Measurements from ENCODE around the gene GARRE1. TPM values are rescaled to one million over a fixed set of nuclear protein-coding genes. Genes with fewer than 3 reads are reported as not detected.

The GARRE1 gene
- total and polyA plus RNA-seq, 2 of the 8 experiments (the other 6 are each of a cell fraction or from before 2014, with no cell fraction given) = 16.4 to 23.1 TPM

DNA sequence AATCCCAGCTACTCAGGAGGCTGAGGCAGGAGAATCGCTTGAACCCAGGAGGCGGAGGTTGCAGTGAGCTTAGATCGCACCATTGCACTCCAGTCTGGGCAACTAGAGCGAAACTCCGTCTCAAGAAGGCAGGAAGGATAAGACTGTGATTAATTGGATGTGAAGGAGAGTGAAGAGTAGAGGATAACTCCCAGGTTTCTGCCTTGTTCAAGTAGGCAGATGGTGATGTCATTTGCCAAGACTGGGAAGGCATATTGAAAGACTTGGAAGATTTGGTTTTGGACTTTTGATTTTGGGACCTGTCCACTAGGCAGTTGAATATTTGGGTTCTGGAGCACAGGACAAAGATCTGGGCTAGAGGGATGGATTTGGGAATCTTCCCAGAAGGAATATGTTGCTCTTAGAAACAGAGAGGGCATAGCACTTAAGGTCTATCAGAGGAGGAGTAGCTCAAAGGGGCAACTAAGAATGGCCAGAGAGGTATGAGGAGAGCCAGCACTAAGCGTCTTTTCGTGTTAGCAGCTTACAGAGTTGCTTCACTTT, 20.0 kb downstream of the GARRE1 start (continued):
- TF ChIP-seq USF2 (IDR thresholded peaks at IDR 0.05; ENCODE audit: low read length) (no peak), BCL11A (IDR thresholded peaks at IDR 0.05; ENCODE audit: low read depth in 2 of 2, low read length in 2 of 2) (no peak), SUZ12 (IDR thresholded peaks at IDR 0.05; ENCODE audit: low read length) (no peak), NANOG (IDR thresholded peaks at IDR 0.05; ENCODE audit: insufficient read depth, low read depth, low read length, poor library complexity, severe bottlenecking) (no peak)

Data from H1 (cell line).